Endothelial cell (in vitro differentiated cells): ENCODE results near the gene CRYZ. TPM values are rescaled to one million over a fixed set of nuclear protein-coding genes. Genes with fewer than 3 reads are reported as not detected.

Experiments used
- DNase-seq: peaks from one replicate; pipeline ENCODE4 v3.0.0; 2021; ENCODE audit warnings: low spot score
- H3K27ac Mint-ChIP-seq: one replicate; pipeline ENCODE4 v1.8.0; 2021; ENCODE audit warnings: mixed read lengths, inconsistent platforms; ENCODE audit not compliant: unreplicated experiment
- H3K27me3 Mint-ChIP-seq: one replicate; pipeline ENCODE4 v1.8.0; 2021; ENCODE audit warnings: mild to moderate bottlenecking, moderate library complexity, mixed read lengths, inconsistent platforms; ENCODE audit not compliant: unreplicated experiment
- H3K36me3 Mint-ChIP-seq: one replicate; pipeline ENCODE4 v1.8.0; 2021; ENCODE audit warnings: mild to moderate bottlenecking, low read depth, mixed read lengths, inconsistent platforms; ENCODE audit not compliant: unreplicated experiment
- H3K4me1 Mint-ChIP-seq: one replicate; pipeline ENCODE4 v1.8.0; 2021; ENCODE audit warnings: mild to moderate bottlenecking, mixed read lengths, inconsistent platforms; ENCODE audit not compliant: unreplicated experiment
- H3K4me3 Mint-ChIP-seq: one replicate; pipeline ENCODE4 v1.8.0; 2021; ENCODE audit warnings: mild to moderate bottlenecking, mixed read lengths, inconsistent platforms; ENCODE audit not compliant: unreplicated experiment
- H3K9me3 Mint-ChIP-seq: one replicate; pipeline ENCODE4 v1.8.0; 2021; ENCODE audit warnings: mixed read lengths, inconsistent platforms; ENCODE audit not compliant: unreplicated experiment
- total RNA-seq: library from RNA; stranded (reverse); fragmentation: NEBNext Ultra II Directional; extraction: Animal tissue kit (Norgen Biotek cat#: 25700); gene quantifications from one replicate; pipeline ENCODE4 v1.2.1, GENCODE V29; 2021; ENCODE audit not compliant: unreplicated experiment
- TF ChIP-seq, protein P1 (sequence below): fragments of 200-600 bp; sonication (generic); IDR thresholded peaks from one replicate; pipeline ENCODE4 v1.5.0; 2021; ENCODE audit warnings: antibody characterized with exemption; ENCODE audit not compliant: unreplicated experiment

CRYZ gene
- total RNA-seq, 1 donor from 2014 or later, result 31.7 TPM

- Mint-ChIP-seq H3K4me3 (no peak overlapping the region), H3K4me1 (no peaks in the 10 kb centered on the region), H3K9me3 (no peaks in the 10 kb centered on the region), H3K27ac (no peak overlapping the region), H3K27me3 (no peaks in the 10 kb centered on the region), H3K36me3 (peaks cover 8% of the 10 kb centered on the region)
- TF ChIP-seq, protein P1, sequence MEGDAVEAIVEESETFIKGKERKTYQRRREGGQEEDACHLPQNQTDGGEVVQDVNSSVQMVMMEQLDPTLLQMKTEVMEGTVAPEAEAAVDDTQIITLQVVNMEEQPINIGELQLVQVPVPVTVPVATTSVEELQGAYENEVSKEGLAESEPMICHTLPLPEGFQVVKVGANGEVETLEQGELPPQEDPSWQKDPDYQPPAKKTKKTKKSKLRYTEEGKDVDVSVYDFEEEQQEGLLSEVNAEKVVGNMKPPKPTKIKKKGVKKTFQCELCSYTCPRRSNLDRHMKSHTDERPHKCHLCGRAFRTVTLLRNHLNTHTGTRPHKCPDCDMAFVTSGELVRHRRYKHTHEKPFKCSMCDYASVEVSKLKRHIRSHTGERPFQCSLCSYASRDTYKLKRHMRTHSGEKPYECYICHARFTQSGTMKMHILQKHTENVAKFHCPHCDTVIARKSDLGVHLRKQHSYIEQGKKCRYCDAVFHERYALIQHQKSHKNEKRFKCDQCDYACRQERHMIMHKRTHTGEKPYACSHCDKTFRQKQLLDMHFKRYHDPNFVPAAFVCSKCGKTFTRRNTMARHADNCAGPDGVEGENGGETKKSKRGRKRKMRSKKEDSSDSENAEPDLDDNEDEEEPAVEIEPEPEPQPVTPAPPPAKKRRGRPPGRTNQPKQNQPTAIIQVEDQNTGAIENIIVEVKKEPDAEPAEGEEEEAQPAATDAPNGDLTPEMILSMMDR, result no peak
- DNase-seq, result no peak
Measured at GRCh38 chr1:74715236-74715502, 17.7 kb downstream of the CRYZ start.

- Mint-ChIP-seq H3K27me3 (no peaks in the 10 kb centered on the region), H3K36me3 (peaks cover 8% of the 10 kb centered on the region), H3K4me1 (no peaks in the 10 kb centered on the region), H3K27ac (no peak overlapping the region), H3K9me3 (no peaks in the 10 kb centered on the region), H3K4me3 (no peak overlapping the region)
- DNase-seq, result no peak
- TF ChIP-seq, protein P1, result no peak
Measured at GRCh38 chr1:74714429-74715235, 18.2 kb downstream of the CRYZ start.

DNA sequence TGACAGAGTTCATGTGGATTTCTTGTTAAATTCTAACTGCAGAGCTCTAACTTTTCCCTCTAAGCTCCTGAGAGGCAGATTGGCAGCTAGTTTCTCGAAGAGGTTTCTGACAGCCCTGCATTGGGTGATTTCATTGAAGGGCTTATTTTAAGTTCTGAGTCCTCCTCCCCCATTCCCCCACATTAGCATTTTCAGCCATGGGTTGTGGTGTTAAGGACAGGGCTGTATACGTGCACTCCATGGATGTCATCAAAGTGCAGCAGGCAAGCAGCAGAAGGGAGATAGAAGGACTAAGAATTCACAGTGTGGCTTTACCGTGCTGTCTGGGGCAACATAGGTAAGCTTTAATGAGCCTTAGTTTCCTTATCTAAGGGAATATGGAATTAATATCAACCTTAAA, 19.0 kb downstream of the CRYZ start:
- DNase-seq, result no peak
- Mint-ChIP-seq H3K9me3 (no peaks in the 10 kb centered on the region), H3K27ac (no peak overlapping the region), H3K36me3 (peaks cover 10% of the 10 kb centered on the region), H3K4me1 (no peaks in the 10 kb centered on the region), H3K4me3 (no peak overlapping the region), H3K27me3 (no peaks in the 10 kb centered on the region)
- TF ChIP-seq, protein P1, result no peak

DNA sequence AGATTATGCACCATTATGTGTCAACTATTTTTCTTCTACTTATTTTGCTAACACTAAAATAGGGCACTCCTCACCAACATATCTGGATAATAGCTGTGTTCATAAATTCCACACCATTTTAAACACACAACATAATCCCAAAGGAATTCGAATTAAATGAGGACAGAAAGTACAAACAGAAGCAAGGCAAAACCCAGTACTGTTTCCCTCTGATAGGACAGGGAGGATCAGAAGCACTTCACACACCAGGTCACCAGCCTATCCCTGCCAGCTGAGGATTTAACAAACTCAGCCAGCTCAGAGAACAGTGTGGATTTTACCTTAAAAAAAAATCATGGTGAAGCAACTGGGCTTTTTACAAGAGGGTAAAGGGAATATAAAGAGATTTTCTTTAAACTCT, 20.0 kb downstream of the CRYZ start:
- Mint-ChIP-seq H3K4me1 (no peaks in the 10 kb centered on the region), H3K4me3 (no peak overlapping the region), H3K27me3 (no peaks in the 10 kb centered on the region), H3K27ac (no peak overlapping the region), H3K9me3 (no peaks in the 10 kb centered on the region), H3K36me3 (peaks cover 11% of the 10 kb centered on the region)
- TF ChIP-seq, protein P1, result no peak
- DNase-seq, result no peak

DNA sequence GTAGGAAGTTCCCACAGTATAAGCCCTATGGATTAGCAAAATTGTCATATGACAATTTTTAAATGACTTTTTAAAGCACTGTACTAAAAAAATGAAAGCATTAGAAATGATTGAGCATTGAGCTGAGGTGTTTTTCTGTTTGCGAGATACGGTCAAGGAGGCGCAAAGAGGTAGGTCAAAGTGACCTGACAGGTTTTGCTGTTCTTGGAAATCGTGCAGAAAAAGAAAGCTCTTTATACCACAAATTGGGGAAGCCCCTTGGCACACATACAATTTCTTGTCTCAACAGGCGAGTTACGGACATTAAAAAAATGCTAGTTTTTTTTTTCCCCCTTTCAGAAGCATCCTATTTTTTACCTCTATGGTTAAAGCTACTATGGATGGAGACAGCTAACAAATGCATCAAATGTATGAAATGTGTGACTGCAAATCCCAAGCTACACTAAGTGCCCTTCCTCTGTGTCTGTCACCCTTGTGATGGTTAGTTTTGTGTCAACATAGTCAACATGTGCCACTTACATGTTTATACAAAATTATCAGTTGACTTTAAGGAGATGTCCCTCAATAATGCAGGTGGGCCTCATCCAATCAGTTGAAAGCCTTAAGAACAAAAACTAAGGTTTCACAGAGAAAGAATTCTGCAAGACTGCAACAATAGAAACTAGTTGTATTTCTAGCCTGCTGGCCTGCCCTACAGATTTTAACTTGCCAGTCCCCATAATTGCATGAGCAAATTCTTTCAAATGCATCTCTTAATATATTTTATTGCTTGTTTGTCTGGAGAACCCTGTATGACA, 29.3 kb downstream of the CRYZ start:
- Mint-ChIP-seq H3K9me3 (no peaks in the 10 kb centered on the region), H3K4me1 (no peaks in the 10 kb centered on the region), H3K4me3 (no peak overlapping the region), H3K27me3 (no peaks in the 10 kb centered on the region), H3K27ac (no peak overlapping the region), H3K36me3 (no peaks in the 10 kb centered on the region)
- DNase-seq, result no peak
- TF ChIP-seq, protein P1, result no peak
